GM18508 (cell line): ENCODE data around the gene PLOD2.

Experiments used
- ATAC-seq: cut with Tn5 transposase; IDR thresholded peaks from one replicate; pipeline ENCODE4 v1.9.1; 2021; ENCODE audit warnings: moderate number of reproducible peaks; ENCODE audit not compliant: insufficient read depth, unreplicated experiment

The PLOD2 gene

DNA sequence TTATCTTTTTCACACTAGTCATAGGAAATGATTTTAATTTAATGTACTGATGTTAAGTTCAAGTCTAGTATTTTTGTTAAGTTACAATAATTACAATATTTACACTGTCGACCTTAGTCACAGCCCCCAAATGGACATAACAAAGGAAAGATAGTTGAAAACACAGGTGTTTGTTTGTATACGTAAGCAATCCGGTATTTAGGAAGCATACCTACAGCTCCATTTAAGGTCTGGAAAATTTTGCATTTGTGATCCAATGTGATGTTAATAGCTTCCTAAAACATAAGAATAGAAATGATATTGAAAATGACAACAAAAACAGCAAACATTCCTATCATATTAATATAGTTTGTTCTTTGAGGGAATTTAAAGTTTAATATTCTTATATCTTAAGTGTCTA is 56.9 kb downstream of the PLOD2 start:
- ATAC-seq: no peak

- no peak for ATAC-seq
Measured at GRCh38 chr3:146102885-146103284, 58.1 kb downstream of the PLOD2 start.

DNA sequence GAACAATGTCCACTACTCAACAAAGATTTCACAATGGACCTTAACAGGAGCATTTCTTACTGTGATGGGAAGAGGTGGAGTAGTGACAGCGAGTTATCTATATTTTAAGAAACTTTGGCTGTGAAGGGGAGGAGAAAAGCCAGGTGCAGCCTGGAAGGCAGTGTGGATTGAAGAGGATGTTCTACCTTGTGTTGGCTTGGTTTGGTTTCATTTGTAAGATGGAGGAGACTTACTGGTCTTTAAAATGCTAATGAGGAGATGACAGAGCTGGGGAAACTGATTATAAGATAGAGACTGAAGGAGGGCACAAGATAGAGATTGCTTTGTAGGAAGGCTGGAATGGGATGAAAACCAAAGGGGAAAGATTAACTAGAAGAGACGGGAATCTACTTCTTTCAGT is 59.4 kb downstream of the PLOD2 start:
- no peak for ATAC-seq

DNA sequence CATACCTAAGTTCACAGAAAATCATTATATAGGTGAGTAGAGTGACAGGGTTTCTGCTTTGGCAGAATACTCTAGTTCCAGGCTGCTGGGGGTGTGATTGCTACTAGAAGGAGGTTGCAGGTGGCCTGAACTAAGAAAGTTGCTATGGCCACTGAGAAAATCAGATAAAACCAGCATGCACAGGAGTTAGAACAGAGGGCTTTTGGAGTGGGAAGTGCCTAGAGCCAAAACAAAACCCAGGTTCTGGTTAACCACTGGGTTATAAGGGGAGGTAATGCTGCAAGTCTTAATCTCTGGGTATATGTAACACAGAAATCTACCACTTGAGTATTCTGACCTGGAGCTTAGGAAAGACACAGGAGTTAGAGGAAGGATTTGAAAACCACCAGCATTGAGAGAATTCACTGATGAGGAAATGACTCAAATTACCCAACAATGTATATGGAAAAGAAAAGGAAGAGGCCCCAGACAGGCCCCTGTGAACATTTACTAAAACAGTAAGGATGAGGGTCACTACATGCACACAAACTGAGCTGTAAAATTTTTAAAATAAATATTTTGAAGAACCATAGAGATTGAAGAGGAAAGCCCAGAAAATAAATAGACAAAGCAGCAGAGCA is 60.0 kb downstream of the PLOD2 start:
- ATAC-seq: no peak

DNA sequence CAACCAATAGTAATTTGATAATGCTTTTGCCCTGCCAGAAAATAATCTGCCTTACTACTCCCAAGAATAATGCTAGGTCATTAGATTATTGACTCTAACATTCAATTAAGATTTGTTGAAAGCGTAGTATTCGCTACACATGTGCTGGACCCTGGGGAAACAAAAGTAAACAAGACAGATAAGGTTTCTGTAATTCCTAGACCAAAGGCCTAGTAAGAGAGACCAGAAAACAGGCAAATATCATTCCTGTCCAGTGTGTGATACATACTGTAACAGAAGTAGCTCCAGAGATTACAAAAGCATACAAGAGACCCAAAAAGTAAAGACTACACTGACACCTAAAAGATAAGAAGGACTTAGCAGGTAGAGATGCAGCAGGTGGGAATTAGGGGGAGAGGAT is 60.8 kb downstream of the PLOD2 start:
- no peak for ATAC-seq

GRCh38 chr3:146099316-146099715 is 61.7 kb downstream of the PLOD2 start:
- ATAC-seq: no peak

DNA sequence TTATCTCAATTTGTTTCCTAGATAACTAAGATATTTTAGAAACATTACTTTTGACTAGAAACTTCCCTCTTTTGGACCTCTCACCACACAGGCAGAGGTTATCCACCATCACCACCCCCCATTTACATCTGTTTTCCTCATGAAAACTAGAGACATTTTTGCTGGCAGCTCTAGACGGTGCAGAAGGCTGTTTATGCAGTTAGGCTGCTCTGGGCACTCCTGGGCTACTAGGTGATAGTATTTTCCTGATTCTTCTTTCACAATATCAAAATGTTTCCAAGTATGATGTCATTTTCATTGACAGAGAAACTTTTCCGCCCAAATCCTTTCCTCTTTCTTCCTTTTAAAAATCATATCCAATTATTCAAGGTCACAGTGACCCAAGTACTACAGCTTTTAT is 67.1 kb downstream of the PLOD2 start:
- no peak for ATAC-seq

- no peak for ATAC-seq
Measured at GRCh38 chr3:146092230-146092629, 68.8 kb downstream of the PLOD2 start.

- no peak for ATAC-seq
Measured at GRCh38 chr3:146091397-146091796, 69.6 kb downstream of the PLOD2 start.

- no peak for ATAC-seq
Measured at GRCh38 chr3:146090521-146090920, 70.5 kb downstream of the PLOD2 start.

GRCh38 chr3:146088840-146089239 is 72.1 kb downstream of the PLOD2 start:
- no peak for ATAC-seq

- no peak for ATAC-seq
Measured at GRCh38 chr3:146087116-146087515, 73.9 kb downstream of the PLOD2 start.

GRCh38 chr3:146086211-146086610 is 74.8 kb downstream of the PLOD2 start:
- ATAC-seq: no peak

DNA sequence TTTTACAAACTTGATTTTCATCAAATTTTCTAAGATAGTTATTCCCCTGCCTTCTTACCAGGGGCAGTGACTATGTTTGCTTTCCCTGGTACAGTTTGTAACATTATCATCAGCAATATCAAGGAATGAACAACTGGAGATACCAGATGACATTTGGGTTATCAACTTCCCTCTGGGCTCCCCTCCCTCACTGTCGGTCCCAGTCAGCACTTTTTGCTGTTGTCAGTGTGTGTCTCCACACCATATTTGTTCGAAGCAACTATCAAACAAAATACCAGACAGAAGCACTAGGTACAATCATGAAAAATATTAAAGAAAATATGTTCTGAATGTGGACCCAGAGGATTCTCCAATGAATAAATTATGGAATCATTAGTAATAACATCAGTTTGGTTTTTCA is 75.3 kb downstream of the PLOD2 start:
- ATAC-seq: no peak

GRCh38 chr3:146080578-146080977 is 80.4 kb downstream of the PLOD2 start:
- no peak for ATAC-seq

- ATAC-seq: no peak
Measured at GRCh38 chr3:146078031-146078430, 83.0 kb downstream of the PLOD2 start.

DNA sequence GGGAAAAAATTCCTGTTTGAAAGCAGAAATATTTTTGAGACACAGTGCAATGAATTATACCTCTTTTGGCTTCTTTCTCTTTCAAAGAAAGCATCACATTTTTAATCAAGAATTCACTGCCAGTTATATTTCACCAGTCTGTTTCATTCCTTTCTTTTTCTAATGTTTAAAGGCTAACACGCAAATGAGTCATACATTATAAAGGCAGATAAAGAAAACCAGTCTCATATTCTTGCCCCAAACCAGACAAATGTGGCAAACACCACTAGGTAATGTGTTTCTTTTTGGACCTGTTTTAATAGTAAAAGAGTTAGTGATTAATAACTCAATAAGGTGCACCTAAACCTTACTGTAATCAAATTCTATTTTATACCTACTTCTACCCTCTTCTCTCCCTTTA is 83.8 kb downstream of the PLOD2 start:
- no peak for ATAC-seq

- ATAC-seq: no peak
Measured at GRCh38 chr3:146072824-146073223, 88.2 kb downstream of the PLOD2 start.

DNA sequence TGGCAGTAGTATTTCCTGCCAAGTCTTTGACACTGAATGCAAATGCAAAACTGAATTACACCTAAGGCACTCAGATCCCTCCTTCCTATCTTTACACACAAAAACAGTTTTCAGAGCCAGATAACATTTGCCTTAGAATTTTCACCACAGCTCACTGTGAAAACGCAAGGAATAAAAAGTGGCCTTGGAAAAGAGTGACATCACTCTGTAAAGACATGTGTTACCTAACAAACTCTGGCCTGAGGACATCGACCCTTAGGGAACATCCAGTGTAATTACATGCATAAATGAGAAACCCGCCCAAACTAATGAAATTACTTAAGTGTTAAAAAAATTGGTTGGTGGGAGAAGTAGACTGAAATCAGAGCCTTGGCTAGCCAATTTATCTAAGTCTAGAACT is 88.9 kb downstream of the PLOD2 start:
- no peak for ATAC-seq

GRCh38 chr3:146071632-146072031 is 89.4 kb downstream of the PLOD2 start:
- no peak for ATAC-seq

DNA sequence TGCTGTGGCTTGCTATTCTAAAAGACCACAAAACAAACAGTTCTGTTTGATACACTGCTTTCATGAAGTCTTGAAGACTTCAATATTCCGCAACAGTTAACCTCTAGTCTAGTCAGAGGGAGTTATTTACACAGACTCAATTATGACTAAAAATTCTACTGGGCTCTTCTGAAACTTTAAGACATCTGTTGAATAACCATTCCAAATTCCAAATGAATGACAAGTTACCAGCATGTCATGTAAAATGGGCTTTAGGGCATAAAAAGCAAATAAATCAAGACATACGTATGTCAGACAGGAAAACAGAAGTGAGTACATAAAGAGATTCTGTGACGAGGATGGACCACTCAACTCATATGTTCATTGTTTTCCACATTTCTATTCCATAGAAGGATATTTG is 93.9 kb downstream of the PLOD2 start:
- no peak for ATAC-seq

GRCh38 chr3:146065573-146066006 is 95.4 kb downstream of the PLOD2 start:
- ATAC-seq: no peak

- ATAC-seq: no peak
Measured at GRCh38 chr3:146058241-146058640, 102.7 kb downstream of the PLOD2 start.
